NCI-H2171 (cell line): ENCODE results near the gene IL12RB2.
A peak's percentile ranks its signal among the peaks of the same experiment; 100 is the strongest.

Experiments used
- DNase-seq: peaks from one replicate; lab custom pipeline; 2025; lab: John Stamatoyannopoulos, UW

IL12RB2 gene

GRCh38 chr1:67348586-67349252 is 41.0 kb downstream of the IL12RB2 start:
- no peak for DNase-seq

GRCh38 chr1:67350783-67351182 is 43.1 kb downstream of the IL12RB2 start:
- no peak for DNase-seq

- no peak for DNase-seq
These were observed 44.5 kb downstream of the IL12RB2 start for GRCh38 chr1:67352211-67352610.

GRCh38 chr1:67355745-67356424 is 48.2 kb downstream of the IL12RB2 start:
- DNase-seq, result no peak

- no peak for DNase-seq
These were observed 51.9 kb downstream of the IL12RB2 start for GRCh38 chr1:67359592-67359991.

- DNase-seq, result no peak
These were observed 54.0 kb downstream of the IL12RB2 start for GRCh38 chr1:67361641-67362040.

GRCh38 chr1:67367370-67368045 is 59.8 kb downstream of the IL12RB2 start:
- peak; percentile 63 for DNase-seq

- DNase-seq, result no peak
These were observed 60.4 kb downstream of the IL12RB2 start for GRCh38 chr1:67368046-67368514.

GRCh38 chr1:67371043-67371442 is 63.4 kb downstream of the IL12RB2 start:
- DNase-seq, result no peak

GRCh38 chr1:67371681-67372080 is 64.0 kb downstream of the IL12RB2 start:
- no peak for DNase-seq

- DNase-seq, result no peak
These were observed 64.5 kb downstream of the IL12RB2 start for GRCh38 chr1:67372136-67372535.

- no peak for DNase-seq
These were observed 65.2 kb downstream of the IL12RB2 start for GRCh38 chr1:67372898-67373297.

GRCh38 chr1:67376381-67376780 is 68.7 kb downstream of the IL12RB2 start:
- DNase-seq, result no peak

- DNase-seq, result no peak
These were observed 69.6 kb downstream of the IL12RB2 start for GRCh38 chr1:67377253-67377652.

- no peak for DNase-seq
These were observed 73.5 kb downstream of the IL12RB2 start for GRCh38 chr1:67381154-67381553.

- DNase-seq, result no peak
These were observed 74.6 kb downstream of the IL12RB2 start for GRCh38 chr1:67382292-67382691.

GRCh38 chr1:67383999-67384638 is 76.4 kb downstream of the IL12RB2 start:
- no peak for DNase-seq

GRCh38 chr1:67390041-67390887 is 82.6 kb downstream of the IL12RB2 start:
- no peak for DNase-seq

GRCh38 chr1:67393240-67393639 is 85.6 kb downstream of the IL12RB2 start:
- no peak for DNase-seq

GRCh38 chr1:67393737-67394136 is 86.1 kb downstream of the IL12RB2 start:
- no peak for DNase-seq

- DNase-seq, result no peak
These were observed 86.9 kb downstream of the IL12RB2 start for GRCh38 chr1:67394548-67394947.
